Stomach (tissue), 4 donors: ENCODE results near the gene RBFOX1.

Source experiments
- POLR2A ChIP-seq, 4 donors: fragments of 450-650 bp; IDR thresholded peaks; one replicate each; pipeline ENCODE4 v1.6.1; 2016; ENCODE audit warnings: antibody characterized with exemption in 4 of 4, control low read depth in 2 of 4, mild to moderate bottlenecking in 1 of 4, moderate library complexity in 1 of 4
- TF ChIP-seq, protein P1 (sequence below), 7 experiments: fragments of 450-650 bp in 4 of 7; fragments of 200-600 bp in 3 of 7; sonication (generic) in 3 of 7; IDR thresholded peaks; one replicate each; pipeline ENCODE4 v1.5.1; 2016 to 2019; ENCODE audit warnings: antibody characterized with exemption in 7 of 7, control low read depth in 2 of 7, mild to moderate bottlenecking in 1 of 7

DNA sequence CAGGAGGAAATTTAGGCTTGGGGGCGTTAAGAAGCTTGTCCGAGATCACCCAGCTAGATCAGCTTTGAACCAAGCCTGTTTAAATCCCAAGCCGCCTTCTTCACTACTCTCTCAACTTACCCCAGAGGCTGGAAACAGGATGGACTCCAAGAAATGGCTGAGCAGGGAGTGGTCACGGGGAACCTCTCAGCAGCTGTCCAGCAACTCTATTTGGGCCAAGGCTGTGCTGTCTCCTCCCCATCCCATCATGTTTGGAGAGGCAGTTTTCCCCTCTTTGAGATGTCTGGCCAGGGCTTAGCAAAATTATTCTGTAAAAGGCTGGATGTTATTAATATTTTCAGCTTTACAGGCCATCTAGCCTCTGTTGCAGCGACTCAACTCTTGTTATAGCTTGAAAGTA, 305.7 kb downstream of the RBFOX1 start:
- TF ChIP-seq, protein P1, sequence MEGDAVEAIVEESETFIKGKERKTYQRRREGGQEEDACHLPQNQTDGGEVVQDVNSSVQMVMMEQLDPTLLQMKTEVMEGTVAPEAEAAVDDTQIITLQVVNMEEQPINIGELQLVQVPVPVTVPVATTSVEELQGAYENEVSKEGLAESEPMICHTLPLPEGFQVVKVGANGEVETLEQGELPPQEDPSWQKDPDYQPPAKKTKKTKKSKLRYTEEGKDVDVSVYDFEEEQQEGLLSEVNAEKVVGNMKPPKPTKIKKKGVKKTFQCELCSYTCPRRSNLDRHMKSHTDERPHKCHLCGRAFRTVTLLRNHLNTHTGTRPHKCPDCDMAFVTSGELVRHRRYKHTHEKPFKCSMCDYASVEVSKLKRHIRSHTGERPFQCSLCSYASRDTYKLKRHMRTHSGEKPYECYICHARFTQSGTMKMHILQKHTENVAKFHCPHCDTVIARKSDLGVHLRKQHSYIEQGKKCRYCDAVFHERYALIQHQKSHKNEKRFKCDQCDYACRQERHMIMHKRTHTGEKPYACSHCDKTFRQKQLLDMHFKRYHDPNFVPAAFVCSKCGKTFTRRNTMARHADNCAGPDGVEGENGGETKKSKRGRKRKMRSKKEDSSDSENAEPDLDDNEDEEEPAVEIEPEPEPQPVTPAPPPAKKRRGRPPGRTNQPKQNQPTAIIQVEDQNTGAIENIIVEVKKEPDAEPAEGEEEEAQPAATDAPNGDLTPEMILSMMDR (IDR thresholded peaks at IDR 0.05) = no peak
- TF ChIP-seq POLR2A (IDR thresholded peaks at IDR 0.05) = no peak
